CD4-positive, alpha-beta T cell treated with Interleukin-21 for 1 hour (primary cell): Measurements from ENCODE around the gene BFSP2.
"Not testable (repeated sequence)": the region's sequence is repeated elsewhere in the genome, so short reads cannot be mapped to it uniquely, and the experiment has no call there.

Experiments used
- DNase-seq: peaks from one replicate; pipeline ENCODE4 v3.0.0-alpha.2; 2020

Gene BFSP2

GRCh38 chr3:133521946-133522345, 122.1 kb downstream of the BFSP2 start:
- DNase-seq, result no peak

GRCh38 chr3:133523758-133524157, 123.9 kb downstream of the BFSP2 start:
- DNase-seq, result not testable (repeated sequence)
